Measurements from ENCODE around the gene FMNL2.

- TF ChIP-seq, protein P1, sequence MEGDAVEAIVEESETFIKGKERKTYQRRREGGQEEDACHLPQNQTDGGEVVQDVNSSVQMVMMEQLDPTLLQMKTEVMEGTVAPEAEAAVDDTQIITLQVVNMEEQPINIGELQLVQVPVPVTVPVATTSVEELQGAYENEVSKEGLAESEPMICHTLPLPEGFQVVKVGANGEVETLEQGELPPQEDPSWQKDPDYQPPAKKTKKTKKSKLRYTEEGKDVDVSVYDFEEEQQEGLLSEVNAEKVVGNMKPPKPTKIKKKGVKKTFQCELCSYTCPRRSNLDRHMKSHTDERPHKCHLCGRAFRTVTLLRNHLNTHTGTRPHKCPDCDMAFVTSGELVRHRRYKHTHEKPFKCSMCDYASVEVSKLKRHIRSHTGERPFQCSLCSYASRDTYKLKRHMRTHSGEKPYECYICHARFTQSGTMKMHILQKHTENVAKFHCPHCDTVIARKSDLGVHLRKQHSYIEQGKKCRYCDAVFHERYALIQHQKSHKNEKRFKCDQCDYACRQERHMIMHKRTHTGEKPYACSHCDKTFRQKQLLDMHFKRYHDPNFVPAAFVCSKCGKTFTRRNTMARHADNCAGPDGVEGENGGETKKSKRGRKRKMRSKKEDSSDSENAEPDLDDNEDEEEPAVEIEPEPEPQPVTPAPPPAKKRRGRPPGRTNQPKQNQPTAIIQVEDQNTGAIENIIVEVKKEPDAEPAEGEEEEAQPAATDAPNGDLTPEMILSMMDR (conservative IDR thresholded peaks at IDR 0.05; ENCODE audit: low read depth, low read length): no peak
- TF ChIP-seq, protein P2, sequence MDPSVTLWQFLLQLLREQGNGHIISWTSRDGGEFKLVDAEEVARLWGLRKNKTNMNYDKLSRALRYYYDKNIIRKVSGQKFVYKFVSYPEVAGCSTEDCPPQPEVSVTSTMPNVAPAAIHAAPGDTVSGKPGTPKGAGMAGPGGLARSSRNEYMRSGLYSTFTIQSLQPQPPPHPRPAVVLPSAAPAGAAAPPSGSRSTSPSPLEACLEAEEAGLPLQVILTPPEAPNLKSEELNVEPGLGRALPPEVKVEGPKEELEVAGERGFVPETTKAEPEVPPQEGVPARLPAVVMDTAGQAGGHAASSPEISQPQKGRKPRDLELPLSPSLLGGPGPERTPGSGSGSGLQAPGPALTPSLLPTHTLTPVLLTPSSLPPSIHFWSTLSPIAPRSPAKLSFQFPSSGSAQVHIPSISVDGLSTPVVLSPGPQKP (IDR thresholded peaks at IDR 0.05; ENCODE audit: borderline replicate concordance, low read depth, low read length): no peak
- TF ChIP-seq RAD21 (IDR thresholded peaks at IDR 0.05; ENCODE audit: low read length): no peak
- TF ChIP-seq POLR2A (IDR thresholded peaks at IDR 0.05; ENCODE audit: low read depth, low read length): no peak
- TF ChIP-seq RCOR1 (IDR thresholded peaks at IDR 0.05; ENCODE audit: insufficient replicate concordance, low read length): no peak
- TF ChIP-seq FOS (IDR thresholded peaks at IDR 0.05; ENCODE audit: low read depth, low read length): no peak
- no peak for TF ChIP-seq NFE2L2 (IDR thresholded peaks at IDR 0.05; ENCODE audit: low read depth, low read length)
- no peak for TF ChIP-seq MAZ (IDR thresholded peaks at IDR 0.05; ENCODE audit: borderline replicate concordance, low read depth, low read length)
Observed at GRCh38 chr2:152564754-152565551, 230.0 kb downstream of the FMNL2 start.

Data from IMR-90 (cell line).